Stimulated activated naive CD8-positive, alpha-beta T cell treated with anti-CD3 and anti-CD28 coated beads, Interleukin-15, Interleukin-2, amounts not matched to agents 100 U/mL and 50 U/mL, for 24 hours (primary cell): ENCODE measurements around the gene HNRNPA0.
"Not testable (repeated sequence)": the region's sequence is repeated elsewhere in the genome, so short reads cannot be mapped to it uniquely, and the experiment has no call there.

ENCODE experiments used
- ATAC-seq: fragments of 150-1000 bp; cut with Tn5 transposase; one replicate; pipeline ENCODE4 v1.10.0; 2021
- DNase-seq: peaks from one replicate; pipeline ENCODE4 v3.0.0; 2021

HNRNPA0 gene

GRCh38 chr5:137754188-137754960 is at the start of gene HNRNPA0:
HNRNPA0 (minus strand) TSS chr5:137754363; CDS start chr5:137754066, 297 bp downstream.
- DNase-seq: peak; percentile 97
- peak; percentile 92 for ATAC-seq

DNA sequence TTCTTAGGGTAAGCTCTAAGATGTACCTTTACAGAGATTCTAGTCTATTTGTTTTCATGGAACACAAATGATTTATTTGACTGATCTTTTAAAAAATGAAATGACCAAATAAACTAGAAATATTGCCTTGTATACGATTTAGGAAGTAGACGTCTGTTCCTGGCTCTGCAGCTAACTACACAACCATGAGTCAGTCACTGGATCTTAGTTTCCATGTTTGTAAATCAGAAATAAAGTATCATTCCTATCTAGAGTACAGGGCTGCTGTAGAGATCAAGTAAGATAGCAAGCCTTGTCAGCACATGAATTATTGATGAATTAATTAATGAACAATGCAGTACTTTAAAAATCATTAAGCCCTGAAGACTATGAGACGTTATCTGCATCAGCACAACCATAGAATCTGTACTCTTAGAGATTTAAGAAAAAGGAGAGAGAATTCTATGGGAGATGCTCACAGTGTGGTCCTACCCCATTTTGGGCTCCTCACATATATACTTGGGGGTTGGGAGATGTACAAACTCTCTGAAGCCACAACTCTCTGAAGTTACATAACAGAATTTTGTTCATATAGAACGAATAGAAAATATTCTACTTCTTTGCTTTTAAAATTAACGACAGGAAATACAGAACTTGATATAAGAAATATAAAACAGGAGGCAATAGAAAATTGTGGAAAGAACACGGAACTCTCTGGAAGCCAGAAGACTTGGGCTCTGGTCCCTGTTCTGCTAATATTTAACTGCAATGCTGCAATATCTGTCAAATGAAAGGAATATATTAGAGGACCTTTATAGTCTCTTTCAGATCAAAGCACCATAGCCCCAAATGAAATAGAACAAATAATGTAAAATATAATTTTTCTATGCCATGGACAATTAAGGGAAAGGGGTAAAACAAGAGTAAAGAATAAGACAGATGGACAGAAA is 48.4 kb upstream of the HNRNPA0 start:
- ATAC-seq (no peak), DNase-seq (no peak)

DNA sequence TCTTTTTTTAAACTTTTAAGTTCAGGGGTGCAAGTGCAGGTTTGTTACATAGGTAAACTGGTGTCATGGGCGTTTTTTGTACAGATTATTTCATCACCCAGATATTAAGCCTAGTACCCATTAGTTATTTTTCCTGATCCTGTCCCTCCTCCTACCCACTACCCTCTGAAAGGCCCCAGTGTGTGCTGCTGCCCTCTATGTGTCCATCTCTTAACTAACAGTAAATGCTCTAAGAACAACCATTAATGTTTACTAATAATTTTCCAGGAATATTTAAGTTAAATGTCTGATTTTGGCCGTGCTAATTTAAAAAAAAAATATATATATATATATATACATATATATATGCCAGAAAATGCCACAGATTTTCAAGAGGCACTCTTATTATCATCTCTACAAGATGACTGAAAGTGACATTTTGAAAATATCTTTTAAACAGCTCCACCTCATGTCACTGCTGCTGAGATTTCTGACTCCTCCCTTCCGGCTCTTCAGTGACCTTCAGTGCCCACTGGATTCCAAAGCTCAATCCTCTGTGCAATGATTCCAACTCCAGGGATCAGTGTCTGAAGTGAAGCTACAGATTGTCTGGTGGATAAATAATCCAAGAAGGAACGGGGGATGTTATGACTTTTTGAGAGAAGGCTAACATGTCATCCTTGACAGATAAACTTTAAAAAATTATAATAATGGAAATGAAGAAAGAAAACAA is 46.7 kb upstream of the HNRNPA0 start:
- ATAC-seq: no peak
- no peak for DNase-seq

DNA sequence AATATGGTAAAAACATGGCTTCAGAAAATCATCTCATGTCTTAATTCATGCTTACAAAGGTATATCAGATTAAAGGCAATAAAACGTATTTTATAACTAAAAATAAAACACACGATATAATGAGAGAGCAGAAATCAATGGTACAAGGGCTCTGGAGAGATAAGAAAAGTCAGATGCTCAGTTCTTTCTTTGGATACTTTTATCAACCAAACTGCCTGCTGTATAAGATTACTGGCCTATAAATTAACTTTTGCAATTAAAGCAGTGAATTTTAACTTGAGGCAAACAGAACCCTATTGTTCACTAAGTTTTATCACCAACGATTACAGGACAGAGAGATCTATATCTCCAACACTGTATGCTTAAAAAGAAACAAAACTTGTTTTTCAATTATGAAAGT is 42.1 kb upstream of the HNRNPA0 start:
- DNase-seq (no peak), ATAC-seq (no peak)

GRCh38 chr5:137794863-137795262 is 40.7 kb upstream of the HNRNPA0 start:
- no peak for ATAC-seq

GRCh38 chr5:137792303-137792702 is 38.1 kb upstream of the HNRNPA0 start:
- no peak for ATAC-seq
- DNase-seq: no peak

More at GRCh38 chr5:137794863-137795262, 40.7 kb upstream of the HNRNPA0 start:
- DNase-seq: no peak

GRCh38 chr5:137791799-137792198 is 37.6 kb upstream of the HNRNPA0 start:
- DNase-seq (no peak), ATAC-seq (no peak)

- ATAC-seq (no peak), DNase-seq (no peak)
Observed at GRCh38 chr5:137791387-137791786, 37.2 kb upstream of the HNRNPA0 start.

GRCh38 chr5:137788560-137788959 is 34.4 kb upstream of the HNRNPA0 start:
- DNase-seq, ATAC-seq: not testable (repeated sequence)

DNA sequence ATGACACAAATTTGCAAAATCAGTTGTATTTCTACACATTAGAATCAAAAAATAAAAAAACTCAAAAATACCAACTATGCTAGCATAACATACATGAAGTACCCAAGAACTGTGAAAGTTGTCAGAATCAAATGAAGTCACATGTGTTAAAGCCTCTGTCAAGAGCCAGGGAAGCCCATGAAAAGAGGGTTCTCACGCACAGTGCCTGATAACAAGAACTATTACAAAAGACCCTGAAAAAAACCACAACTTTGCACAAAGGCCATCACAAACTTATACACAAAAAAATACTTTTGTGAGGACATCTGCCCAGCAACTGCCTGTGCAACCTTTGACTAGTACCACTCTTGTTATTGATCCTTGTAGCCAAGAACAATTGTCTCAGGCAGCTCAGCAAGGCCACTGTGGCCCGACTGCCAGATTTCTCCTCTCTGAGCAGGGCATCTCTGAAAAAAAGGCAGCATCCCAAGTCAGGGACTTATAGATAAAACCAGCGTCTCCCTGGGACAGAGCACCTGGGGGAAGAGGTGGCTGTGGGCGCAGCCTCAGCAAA is 28.9 kb upstream of the HNRNPA0 start:
- DNase-seq: no peak
- ATAC-seq: no peak

- ATAC-seq: no peak
- no peak for DNase-seq
Observed at GRCh38 chr5:137782055-137782454, 27.9 kb upstream of the HNRNPA0 start.

DNA sequence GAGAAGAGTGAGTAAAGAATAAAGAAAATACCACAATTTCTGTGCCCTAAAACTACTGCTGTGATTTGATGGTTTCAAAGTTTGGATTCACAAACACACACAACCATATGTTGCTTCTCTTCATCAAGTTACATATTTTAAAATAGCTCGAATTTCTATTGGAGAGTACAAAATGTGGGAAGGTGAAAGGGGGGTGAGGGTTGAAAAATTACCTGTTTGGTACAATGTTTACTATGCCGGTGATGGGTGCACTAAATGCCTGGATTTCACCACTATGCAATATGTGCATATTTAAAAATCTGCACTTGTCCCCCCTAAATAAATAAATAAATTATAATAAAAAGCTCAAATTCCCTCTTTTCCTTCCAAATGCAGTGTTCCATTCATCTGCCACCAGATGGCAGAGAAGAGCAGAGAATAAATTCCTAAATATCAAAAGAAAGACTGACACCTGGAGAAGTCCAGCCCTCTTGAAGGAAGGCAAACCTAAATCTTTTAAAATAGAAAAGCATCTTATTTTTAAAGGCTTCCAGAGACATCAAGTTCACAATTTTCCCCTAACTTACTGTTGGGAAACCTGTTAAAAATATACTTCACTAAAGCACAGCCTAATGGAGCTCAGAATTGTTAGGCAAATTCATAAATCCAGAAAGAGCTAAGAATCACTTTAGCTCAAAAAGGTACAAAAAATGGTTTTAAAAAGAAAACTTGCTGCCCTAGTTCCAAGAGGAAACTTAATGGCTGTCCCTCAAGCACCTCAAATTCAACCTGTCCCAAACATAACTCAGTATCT is 24.8 kb upstream of the HNRNPA0 start:
- ATAC-seq: no peak

GRCh38 chr5:137767937-137768336 is 13.8 kb upstream of the HNRNPA0 start:
- ATAC-seq: not testable (repeated sequence)

More for the DNA sequence above, 24.8 kb upstream of the HNRNPA0 start:
- DNase-seq: no peak

DNA sequence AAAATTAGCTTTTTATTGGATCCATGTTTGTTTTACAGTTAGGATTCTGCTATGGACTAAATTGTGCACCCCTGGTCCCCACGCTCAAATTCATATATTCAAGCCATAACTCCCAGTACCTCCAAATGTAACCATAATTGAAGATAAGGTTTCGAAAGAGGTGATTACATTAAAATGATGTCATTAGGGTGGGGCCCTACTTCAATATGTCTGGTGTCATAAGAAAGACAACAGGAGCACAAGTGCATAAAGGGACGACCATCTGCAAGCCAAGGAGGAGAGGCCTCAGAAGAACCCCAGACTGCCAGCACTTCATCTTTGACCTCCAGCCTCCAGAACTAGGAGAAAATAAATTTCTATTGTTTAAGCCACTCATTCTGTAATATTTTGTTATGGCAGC is 7.4 kb upstream of the HNRNPA0 start:
- DNase-seq (no peak), ATAC-seq (no peak)

More at GRCh38 chr5:137767937-137768336, 13.8 kb upstream of the HNRNPA0 start:
- DNase-seq: not testable (repeated sequence)

DNA sequence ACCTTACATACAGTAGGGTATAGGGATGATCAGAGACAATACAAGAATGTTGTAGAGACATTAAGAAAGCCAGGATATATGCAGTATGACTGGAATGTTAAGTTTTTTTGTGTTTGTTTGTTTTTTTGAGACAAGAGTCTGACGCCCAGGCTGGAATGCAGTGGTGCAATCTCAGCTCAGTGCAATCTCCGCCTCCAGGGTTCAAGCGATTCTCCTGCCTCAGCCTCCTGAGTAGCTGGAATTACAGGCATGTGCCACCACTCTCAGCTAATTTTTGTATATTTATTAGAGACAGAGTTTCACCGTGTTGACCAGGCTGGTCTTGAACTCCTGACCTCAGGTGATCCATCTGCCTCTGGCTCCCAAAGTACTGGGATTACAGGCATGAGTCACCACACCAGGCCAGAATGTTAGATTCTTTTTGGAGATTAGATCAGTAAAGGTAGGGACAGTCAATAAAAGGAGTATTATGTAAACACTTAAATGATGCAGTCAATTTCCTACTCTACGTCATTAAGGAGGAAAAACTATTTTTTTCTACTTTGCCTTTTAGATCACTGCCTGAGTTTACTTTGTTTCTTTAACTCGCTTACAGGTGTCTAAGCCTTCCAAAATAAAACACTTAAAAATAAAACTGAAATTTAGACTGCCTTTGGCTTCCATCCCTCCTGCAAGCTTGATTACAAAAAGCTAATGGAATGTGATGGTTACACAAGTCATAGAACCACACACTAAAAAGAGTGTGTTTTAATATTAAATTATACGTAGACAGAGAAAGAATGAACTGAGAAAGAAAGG is 6.8 kb upstream of the HNRNPA0 start:
- ATAC-seq (no peak), DNase-seq (no peak)

GRCh38 chr5:137760294-137760693 is 6.1 kb upstream of the HNRNPA0 start:
- no peak for ATAC-seq
- DNase-seq: no peak

DNA sequence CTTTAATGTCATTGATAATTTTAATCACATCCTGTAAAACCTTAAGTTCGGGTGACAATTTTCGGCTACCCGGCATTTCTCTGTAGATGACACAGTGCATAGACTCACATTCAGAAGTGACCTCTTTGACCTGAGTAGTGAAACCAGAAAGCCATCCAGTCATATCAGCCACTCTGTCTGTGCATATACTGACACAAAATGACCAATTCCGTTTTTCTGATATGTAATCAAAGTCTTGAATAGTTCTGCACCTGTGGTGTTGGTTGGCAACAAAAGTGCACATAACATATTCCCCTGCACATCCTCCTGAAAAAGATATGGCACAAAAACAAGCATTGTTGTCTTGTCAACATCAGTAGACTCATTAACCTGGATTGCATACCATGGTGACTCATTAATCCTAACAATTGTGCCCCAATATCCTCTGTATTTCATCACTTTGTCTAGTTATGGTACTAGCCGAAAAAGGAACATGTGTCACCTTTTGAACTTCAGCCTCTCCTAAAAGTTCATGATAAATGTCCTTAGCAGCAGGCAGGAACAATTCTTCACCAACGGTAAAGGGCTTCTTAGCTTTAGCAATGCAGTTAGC is 4.6 kb upstream of the HNRNPA0 start:
- ATAC-seq: no peak
- DNase-seq: no peak

DNA sequence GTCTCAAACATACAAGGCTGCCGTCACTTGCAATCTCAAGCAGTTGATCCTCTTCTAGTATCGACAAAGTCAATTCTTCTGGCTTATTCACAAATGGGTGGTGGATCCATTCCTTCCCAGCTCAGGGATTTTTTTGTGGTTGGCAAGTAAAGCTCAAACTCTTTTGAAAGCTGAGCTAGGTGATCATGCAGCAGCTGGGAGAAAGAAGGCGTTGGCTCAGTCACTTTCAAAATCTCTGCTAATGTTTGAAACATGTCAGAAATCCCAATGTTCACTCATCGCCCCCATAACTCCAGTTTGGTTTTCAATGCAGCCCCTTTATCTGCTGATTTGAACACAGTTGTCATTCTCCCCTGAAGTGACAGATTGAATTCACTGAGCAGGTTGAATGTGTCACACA is 4.0 kb upstream of the HNRNPA0 start:
- no peak for ATAC-seq
- DNase-seq: no peak

DNA sequence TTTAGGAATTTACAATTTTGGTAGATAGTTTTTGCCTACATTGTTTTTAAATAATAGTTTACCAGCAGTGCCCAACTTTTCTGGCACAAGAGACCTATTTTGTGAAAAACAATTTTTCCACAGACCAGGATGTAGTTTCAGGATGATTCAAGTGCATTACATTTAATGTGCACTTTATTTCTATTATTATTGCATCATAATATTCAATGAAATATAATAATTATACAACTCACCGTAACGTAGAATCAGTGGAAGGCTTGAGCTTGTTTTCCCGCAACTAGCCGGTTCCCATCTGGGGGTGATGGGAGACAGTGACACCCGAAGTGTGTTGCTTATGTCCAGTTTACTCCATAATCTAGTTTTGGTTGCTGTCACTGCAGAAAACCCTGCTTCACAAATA is 3.5 kb upstream of the HNRNPA0 start:
- no peak for DNase-seq
- no peak for ATAC-seq
